Gastrocnemius medialis (tissue), 4 donors: ENCODE measurements around the gene TAS2R40. TPM values are rescaled to one million over a fixed set of nuclear protein-coding genes. Genes with fewer than 3 reads are reported as not detected.
"Not testable (repeated sequence)": the region's sequence is repeated elsewhere in the genome, so short reads cannot be mapped to it uniquely, and the experiment has no call there.

Experiments used
- ATAC-seq, 2 donors: fragments of 150-250 bp; one replicate each; pipeline ENCODE4 v1.9.1; 2016
- DNase-seq, 2 donors: peaks; one replicate each; pipeline ENCODE4 v3.0.0-alpha.2; 2019
- H3K27ac ChIP-seq, 4 donors: fragments of 200-600 bp; sonication (generic); 1 replicate in 1 of 4; 2 replicates in 3 of 4; pipeline ENCODE4 v1.5.1; 2016 to 2018; ENCODE audit warnings: mild to moderate bottlenecking in 2 of 4, moderate library complexity in 1 of 4
- H3K27me3 ChIP-seq, 3 donors: fragments of 200-600 bp; sonication (generic) in 2 of 3; 1 replicate in 1 of 3; 2 replicates in 2 of 3; pipeline versions ENCODE4 v1.5.1 to v1.6.0; 2016 to 2019; ENCODE audit warnings: mild to moderate bottlenecking in 1 of 3, moderate library complexity in 1 of 3
- H3K36me3 ChIP-seq, 2 donors: fragments of 200-600 bp; sonication (generic) in 1 of 2; one replicate each; pipeline ENCODE4 v1.5.1; 2017 to 2018
- H3K4me1 ChIP-seq, 2 donors: fragments of 200-600 bp; sonication (generic) in 1 of 2; one replicate each; pipeline ENCODE4 v1.5.1; 2016 to 2017; ENCODE audit warnings: mild to moderate bottlenecking in 2 of 2
- H3K4me3 ChIP-seq, 4 donors: fragments of 200-600 bp; sonication (generic) in 3 of 4; 1 replicate in 1 of 4; 2 replicates in 3 of 4; pipeline ENCODE4 v1.5.1; 2016 to 2019; ENCODE audit warnings: mild to moderate bottlenecking in 2 of 4
- H3K9me3 ChIP-seq, 3 donors: fragments of 200-600 bp; sonication (generic) in 2 of 3; 1 replicate in 1 of 3; 2 replicates in 2 of 3; pipeline ENCODE4 v1.5.1; 2016 to 2019
- POLR2A ChIP-seq, 2 donors: fragments of 450-650 bp; IDR thresholded peaks; one replicate each; pipeline ENCODE4 v1.6.1; 2017; ENCODE audit warnings: antibody characterized with exemption in 2 of 2, mild to moderate bottlenecking in 2 of 2, moderate library complexity in 2 of 2
- in situ Hi-C, 4 donors: fragments of 200-750 bp; cut with MboI; loops; one replicate each; pipeline versions ENCODE4 v1.15.0 to v1.8.0; 2017; ENCODE audit warnings: low sequenced_read_pairs in 4 of 4
- intact Hi-C: fragments of 100-400 bp; cut with DNase I; formaldehyde crosslinking; loops from one replicate; pipeline ENCODE4 v1.15.1; 2023; ENCODE audit warnings: low total_unique reads
- total RNA-seq, 4 donors: library from RNA; depleted of rRNA; stranded (reverse); fragments of >200 nt; gene quantifications; one replicate each; pipeline versions ENCODE4 v1.1.0 to v1.2.3, GENCODE V29; 2016
- TF ChIP-seq, protein P1 (sequence below), 5 experiments: fragments of 450-650 bp in 3 of 5; fragments of 200-600 bp in 2 of 5; sonication (generic) in 2 of 5; IDR thresholded peaks in 4 of 5; conservative IDR thresholded peaks in 1 of 5; 1 replicate in 4 of 5; 2 replicates in 1 of 5; pipeline ENCODE4 v1.5.1; 2016 to 2019; ENCODE audit warnings: antibody characterized with exemption in 5 of 5, mild to moderate bottlenecking in 3 of 5, moderate library complexity in 3 of 5

Gene TAS2R40
- total RNA-seq, 4 donors from 2014 or later, result not detected

DNA sequence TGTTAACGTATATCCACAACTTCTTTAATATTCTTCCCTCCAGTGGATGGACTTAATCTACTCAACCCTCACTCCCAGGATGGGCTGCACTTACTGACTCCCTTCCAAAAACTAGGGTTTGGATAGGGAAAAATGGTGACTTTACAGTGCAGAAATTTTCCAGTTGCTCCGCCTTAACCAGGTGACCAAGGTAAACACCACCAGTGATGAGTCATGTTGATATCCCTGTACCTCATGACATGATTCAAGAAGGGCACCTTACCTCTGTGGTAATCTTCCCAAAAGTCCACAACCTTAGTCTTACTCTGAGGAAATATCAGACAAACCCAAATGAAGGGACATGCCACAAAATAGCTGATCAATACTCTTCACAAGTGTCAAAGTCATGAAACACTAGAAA is 37.9 kb downstream of the TAS2R40 start:
- Histone ChIP-seq H3K27ac (no peak overlapping the region), H3K27me3 (no peaks in the 10 kb centered on the region), H3K36me3 (no peaks in the 10 kb centered on the region), H3K4me3 (no peak overlapping the region), H3K9me3 (no peaks in the 10 kb centered on the region), H3K4me1 (peaks cover 10 to 22% of the 10 kb centered on the region in 2 donors)
- in situ Hi-C loops, result no loop called here
- ATAC-seq (no peak), DNase-seq (no peak)
- no peak for TF ChIP-seq POLR2A (IDR thresholded peaks at IDR 0.05)
- TF ChIP-seq, protein P1, sequence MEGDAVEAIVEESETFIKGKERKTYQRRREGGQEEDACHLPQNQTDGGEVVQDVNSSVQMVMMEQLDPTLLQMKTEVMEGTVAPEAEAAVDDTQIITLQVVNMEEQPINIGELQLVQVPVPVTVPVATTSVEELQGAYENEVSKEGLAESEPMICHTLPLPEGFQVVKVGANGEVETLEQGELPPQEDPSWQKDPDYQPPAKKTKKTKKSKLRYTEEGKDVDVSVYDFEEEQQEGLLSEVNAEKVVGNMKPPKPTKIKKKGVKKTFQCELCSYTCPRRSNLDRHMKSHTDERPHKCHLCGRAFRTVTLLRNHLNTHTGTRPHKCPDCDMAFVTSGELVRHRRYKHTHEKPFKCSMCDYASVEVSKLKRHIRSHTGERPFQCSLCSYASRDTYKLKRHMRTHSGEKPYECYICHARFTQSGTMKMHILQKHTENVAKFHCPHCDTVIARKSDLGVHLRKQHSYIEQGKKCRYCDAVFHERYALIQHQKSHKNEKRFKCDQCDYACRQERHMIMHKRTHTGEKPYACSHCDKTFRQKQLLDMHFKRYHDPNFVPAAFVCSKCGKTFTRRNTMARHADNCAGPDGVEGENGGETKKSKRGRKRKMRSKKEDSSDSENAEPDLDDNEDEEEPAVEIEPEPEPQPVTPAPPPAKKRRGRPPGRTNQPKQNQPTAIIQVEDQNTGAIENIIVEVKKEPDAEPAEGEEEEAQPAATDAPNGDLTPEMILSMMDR (IDR thresholded peaks at IDR 0.05 in 4 of 5, conservative IDR thresholded peaks at IDR 0.05 in 1 of 5), result no peak
- intact Hi-C loops, result no loop called here

DNA sequence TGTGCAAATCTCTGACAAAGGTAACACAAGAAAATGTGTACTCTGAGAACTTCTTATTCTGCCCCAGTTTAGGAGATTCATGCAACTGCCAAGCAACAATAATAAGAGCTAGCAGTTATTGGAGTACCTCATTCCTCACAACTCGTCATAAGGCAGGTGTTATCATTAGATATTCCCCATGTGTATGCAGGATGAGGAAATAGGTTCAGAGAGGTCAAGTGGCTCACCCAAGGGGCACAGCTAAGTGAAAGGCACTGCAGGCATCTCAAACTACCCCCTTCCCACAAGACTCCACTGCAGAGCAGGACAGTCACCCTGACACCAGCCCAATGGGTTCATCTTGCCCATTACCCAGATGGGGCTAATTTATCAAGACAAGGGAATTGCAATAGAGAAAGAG is 40.1 kb downstream of the TAS2R40 start:
- no peak overlapping the region for H3K27ac ChIP-seq
- intact Hi-C loops (loop anchor here (2.0 kb wide), 1 partner anchor 119 kb away; the partner anchor contains the start of gene ZYX), in situ Hi-C loops (no loop called here)

DNA sequence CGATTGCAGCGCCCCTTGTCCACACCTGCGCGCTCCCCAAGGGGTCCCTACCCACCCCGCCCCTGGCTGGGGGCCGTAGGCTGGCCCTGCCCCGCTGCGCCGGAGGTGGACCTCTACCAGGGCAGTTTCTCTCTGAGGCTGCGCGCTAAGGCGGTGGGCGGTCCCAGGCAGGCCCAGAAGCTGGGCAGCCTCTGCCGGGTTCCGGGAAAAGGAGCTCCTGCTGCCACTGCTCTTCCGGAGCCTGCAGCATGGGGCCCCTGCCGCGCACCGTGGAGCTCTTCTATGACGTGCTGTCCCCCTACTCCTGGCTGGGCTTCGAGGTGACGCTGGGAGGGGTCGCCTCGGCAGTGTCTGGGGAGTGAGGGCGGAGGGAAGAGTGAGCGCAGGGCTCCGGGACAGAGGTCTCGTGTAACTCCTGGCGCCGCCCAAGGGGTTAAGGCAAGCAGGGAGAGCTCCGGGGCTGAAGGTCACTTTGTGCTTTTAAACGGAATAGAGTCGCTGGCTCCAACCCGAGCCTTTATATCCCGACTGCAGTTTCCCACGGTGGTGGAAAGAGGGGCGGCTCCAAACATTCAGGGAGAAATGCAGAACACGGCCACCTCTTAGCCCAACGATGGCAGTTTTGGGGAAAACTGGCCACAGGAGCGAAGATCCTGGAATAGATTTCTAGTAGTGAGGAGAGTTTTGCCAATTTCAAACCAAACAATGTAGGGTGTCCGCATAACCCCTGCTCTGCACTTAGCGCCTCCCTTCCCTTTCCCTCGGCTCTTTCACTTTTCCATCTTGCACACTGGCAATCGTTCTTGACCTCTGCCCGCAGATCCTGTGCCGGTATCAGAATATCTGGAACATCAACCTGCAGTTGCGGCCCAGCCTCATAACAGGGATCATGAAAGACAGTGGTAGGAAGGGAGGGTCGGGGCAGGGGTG is 41.7 kb downstream of the TAS2R40 start, which contains the start of gene GSTK1:
Gene GSTK1, plus strand, starts transcription at position 176 of the 930 bp plus-strand sequence. Its CDS starts 73 bp downstream, at position 249.
- Histone ChIP-seq H3K36me3 (peaks cover 0 to 23% of the 10 kb centered on the region in 2 donors), H3K9me3 (no peaks in the 10 kb centered on the region), H3K4me3 (peak within 1 kb of the TSS; percentile 74 to 96 (median 82)), H3K27me3 (no peaks in the 10 kb centered on the region), H3K4me1 (peaks cover 10 to 27% of the 10 kb centered on the region in 2 donors), H3K27ac (peak within 1 kb of the TSS; percentile 80 to 88 (median 87))
- ATAC-seq (peak; percentile 91 to 92), DNase-seq (peak; percentile 61 to 68)
- intact Hi-C loops (loop anchor here (2.0 kb wide), 1 partner anchor 117 kb away; the partner anchor contains the start of gene ZYX), in situ Hi-C loops (no loop called here)
- TF ChIP-seq, protein P1 (IDR thresholded peaks at IDR 0.05 in 4 of 5, conservative IDR thresholded peaks at IDR 0.05 in 1 of 5), result no peak
- TF ChIP-seq POLR2A (IDR thresholded peaks at IDR 0.05), result peak; percentile 46 to 59

More for the DNA sequence above, 40.1 kb downstream of the TAS2R40 start:
- Histone ChIP-seq H3K36me3 (peaks cover 0 to 7% of the 10 kb centered on the region in 2 donors), H3K4me3 (no peak overlapping the region), H3K9me3 (no peaks in the 10 kb centered on the region), H3K4me1 (peaks cover 10 to 28% of the 10 kb centered on the region in 2 donors), H3K27me3 (no peaks in the 10 kb centered on the region)
- DNase-seq (no peak), ATAC-seq (no peak)
- TF ChIP-seq POLR2A (IDR thresholded peaks at IDR 0.05), result no peak
- TF ChIP-seq, protein P1 (IDR thresholded peaks at IDR 0.05 in 4 of 5, conservative IDR thresholded peaks at IDR 0.05 in 1 of 5), result no peak

DNA sequence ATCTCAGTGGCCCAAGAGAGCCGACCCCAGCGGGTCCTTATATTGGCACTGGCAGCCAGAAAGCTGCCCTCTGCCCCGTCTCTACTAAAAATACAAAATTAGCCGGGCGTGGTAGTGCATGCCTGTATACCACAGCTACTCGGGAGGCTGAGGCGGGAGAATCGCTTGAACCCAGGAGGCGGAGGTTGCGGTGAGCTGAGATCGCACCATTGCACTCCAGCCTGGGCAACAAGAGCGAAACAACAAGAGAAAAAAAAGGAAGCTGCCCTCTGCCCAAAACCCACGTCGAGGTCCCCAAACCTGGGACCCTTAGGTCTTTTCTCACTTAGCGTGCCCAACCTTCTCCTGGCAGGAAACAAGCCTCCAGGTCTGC is 42.3 kb downstream of the TAS2R40 start:
- Histone ChIP-seq H3K36me3 (peaks cover 0 to 30% of the 10 kb centered on the region in 2 donors), H3K27ac (peak overlapping the region; percentile 80 to 88 (median 87)), H3K4me3 (peak overlapping the region; percentile 74 to 96 (median 82)), H3K4me1 (peaks cover 10 to 20% of the 10 kb centered on the region in 2 donors)
- ATAC-seq, intact Hi-C loops, H3K9me3 ChIP-seq, in situ Hi-C loops, DNase-seq, H3K27me3 ChIP-seq: not testable (repeated sequence)
